Naive thymus-derived CD4-positive, alpha-beta T cell (primary cell): ENCODE results near the gene TLE1. TPM values are rescaled to one million over a fixed set of nuclear protein-coding genes. Genes with fewer than 3 reads are reported as not detected.
"Not testable (repeated sequence)": the region's sequence is repeated elsewhere in the genome, so short reads cannot be mapped to it uniquely, and the experiment has no call there.

Experiments used
- ATAC-seq: fragments of 150-1000 bp; cut with Tn5 transposase; 2 replicates; pipeline ENCODE4 v1.10.0; 2021; ENCODE audit warnings: mild to moderate bottlenecking, moderate library complexity
- CTCF ChIA-PET: fragments of 350-600 bp; sonication (Branson Sonifier 250); formaldehyde crosslinking; loops from one replicate; lab custom pipeline; 2021; ENCODE audit warnings: antibody characterized with exemption; lab: Charles Lee
- POLR2A ChIA-PET: fragments of 350-600 bp; sonication (Branson Sonifier 250); formaldehyde crosslinking; loops from one replicate; lab custom pipeline; 2021; ENCODE audit warnings: antibody characterized with exemption, inconsistent platforms; lab: Charles Lee
- DNase-seq, 9 donors: peaks; one replicate each; pipeline versions ENCODE4 v3.0.0 to v3.0.0-alpha.2; 2020 to 2022; ENCODE audit warnings: mixed read lengths in 1 of 9
- H3K27ac ChIP-seq: one replicate; pipeline ENCODE4 v1.7.0; 2013; ENCODE audit warnings: mild to moderate bottlenecking, low read depth, low read length, moderate library complexity
- H3K27me3 ChIP-seq, 2 donors: one replicate each; pipeline ENCODE4 v1.7.0; 2013; ENCODE audit warnings: low read length in 2 of 2, mild to moderate bottlenecking in 2 of 2, moderate library complexity in 2 of 2; ENCODE audit not compliant: control insufficient read depth in 2 of 2, insufficient read depth in 2 of 2
- H3K36me3 ChIP-seq, 3 experiments: 1 replicate in 2 of 3; 2 replicates in 1 of 3; pipeline ENCODE4 v1.7.0; 2013; ENCODE audit warnings: low read length in 3 of 3, mild to moderate bottlenecking in 3 of 3, moderate library complexity in 1 of 3; ENCODE audit not compliant: insufficient read depth in 3 of 3, control insufficient read depth in 2 of 3
- H3K4me1 ChIP-seq, 2 donors: one replicate each; pipeline ENCODE4 v1.7.0; 2013; ENCODE audit warnings: low read length in 2 of 2, mild to moderate bottlenecking in 2 of 2, moderate library complexity in 1 of 2; ENCODE audit not compliant: control insufficient read depth in 2 of 2, insufficient read depth in 2 of 2
- H3K4me3 ChIP-seq: 2 replicates; pipeline ENCODE4 v1.7.0; 2013; ENCODE audit warnings: mild to moderate bottlenecking, low read length
- H3K9me3 ChIP-seq, 3 experiments: 1 replicate in 2 of 3; 2 replicates in 1 of 3; pipeline ENCODE4 v1.7.0; 2013; ENCODE audit warnings: low read length in 3 of 3; ENCODE audit not compliant: control insufficient read depth in 2 of 3
- H3K27ac Mint-ChIP-seq, 9 donors: one replicate each; pipeline ENCODE4 v1.8.0; 2020 to 2022; ENCODE audit warnings: mixed read lengths in 9 of 9, mild to moderate bottlenecking in 8 of 9, moderate library complexity in 5 of 9, inconsistent platforms in 2 of 9
- H3K27me3 Mint-ChIP-seq, 5 donors: one replicate each; pipeline ENCODE4 v1.8.0; 2021 to 2022; ENCODE audit warnings: mixed read lengths in 5 of 5, mild to moderate bottlenecking in 1 of 5
- H3K36me3 Mint-ChIP-seq, 5 donors: one replicate each; pipeline ENCODE4 v1.8.0; 2020 to 2022; ENCODE audit warnings: mixed read lengths in 5 of 5, mild to moderate bottlenecking in 3 of 5, inconsistent platforms in 1 of 5
- H3K4me1 Mint-ChIP-seq, 7 donors: one replicate each; pipeline ENCODE4 v1.8.0; 2020 to 2022; ENCODE audit warnings: mixed read lengths in 7 of 7, mild to moderate bottlenecking in 3 of 7, inconsistent platforms in 1 of 7
- H3K4me3 Mint-ChIP-seq, 10 donors: one replicate each; pipeline ENCODE4 v1.8.0; 2020 to 2022; ENCODE audit warnings: mild to moderate bottlenecking in 10 of 10, mixed read lengths in 10 of 10, moderate library complexity in 6 of 10, inconsistent platforms in 2 of 10
- H3K9me3 Mint-ChIP-seq, 11 donors: one replicate each; pipeline ENCODE4 v1.8.0; 2020 to 2022; ENCODE audit warnings: mixed read lengths in 11 of 11, mild to moderate bottlenecking in 4 of 11, inconsistent platforms in 1 of 11, moderate library complexity in 1 of 11
- intact Hi-C, 2 donors: fragments of 100-400 bp; cut with micrococcal nuclease; formaldehyde crosslinking; loops; one replicate each; pipeline ENCODE4 v1.15.1; 2023
- polyA plus RNA-seq, 2 donors: library from polyadenylated mRNA; unstranded; fragments of 300-500 nt; fragmentation: Illumina TruSeq; gene quantifications; one replicate each; pipeline ENCODE4 v1.2.3, GENCODE V29; 2021
- total RNA-seq, 6 experiments: library from RNA in 5 of 6; stranded (reverse) in 5 of 6; gene quantifications; 1 replicate in 5 of 6; 2 replicates in 1 of 6; pipeline ENCODE4 v1.2.3 and lab custom pipeline; 2021 to 2026

TLE1 gene
- total and polyA plus RNA-seq, 7 experiments from 2014 or later: 0.46 to 7.1 (median 2.0) TPM; not detected in 1

GRCh38 chr9:81598123-81598497 lies 91.2 kb downstream of the TLE1 start:
- DNase-seq: no peak
- Histone ChIP-seq H3K4me3 (no peak overlapping the region), H3K36me3 (no peaks in the 10 kb centered on the region), H3K27ac (no peak overlapping the region), H3K4me1 (no peaks in the 10 kb centered on the region), H3K27me3 (no peaks in the 10 kb centered on the region), H3K9me3 (no peaks in the 10 kb centered on the region)
- ChIA-PET POLR2A (no interaction called here), CTCF (no interaction called here)
- no peaks in the 10 kb centered on the region for H3K36me3 Mint-ChIP-seq
- peaks cover 0 to 26% (median 7%) of the 10 kb centered on the region in 7 donors for H3K4me1 Mint-ChIP-seq
- H3K27me3 Mint-ChIP-seq: peaks cover 4 to 22% (median 9%) of the 10 kb centered on the region in 5 donors
- H3K27ac Mint-ChIP-seq: no peak overlapping the region
- no peak overlapping the region for H3K4me3 Mint-ChIP-seq
- intact Hi-C loops: no loop called here
- ATAC-seq: no peak
- H3K9me3 Mint-ChIP-seq: peaks cover 0 to 2% (median 0%) of the 10 kb centered on the region in 11 donors

GRCh38 chr9:81597419-81598122 lies 91.8 kb downstream of the TLE1 start:
- peaks cover 0 to 2% (median 0%) of the 10 kb centered on the region in 11 donors for H3K9me3 Mint-ChIP-seq
- H3K27me3 ChIP-seq: no peaks in the 10 kb centered on the region
- ChIA-PET CTCF (no interaction called here), POLR2A (no interaction called here)
- peak; percentile 4 for ATAC-seq
- H3K4me1 ChIP-seq: no peaks in the 10 kb centered on the region
- DNase-seq: no peak
- no peaks in the 10 kb centered on the region for H3K9me3 ChIP-seq
- no peak overlapping the region for H3K27ac ChIP-seq
- no peak overlapping the region for H3K4me3 ChIP-seq
- peak overlapping the region in 3 of 10 donors; percentile 11 to 73 (median 59) for H3K4me3 Mint-ChIP-seq
- intact Hi-C loops: no loop called here
- peak overlapping the region in 1 of 9 donors; percentile 7 for H3K27ac Mint-ChIP-seq
- peaks cover 0 to 26% (median 7%) of the 10 kb centered on the region in 7 donors for H3K4me1 Mint-ChIP-seq
- peaks cover 4 to 22% (median 9%) of the 10 kb centered on the region in 5 donors for H3K27me3 Mint-ChIP-seq
- no peaks in the 10 kb centered on the region for H3K36me3 ChIP-seq
- H3K36me3 Mint-ChIP-seq: no peaks in the 10 kb centered on the region

GRCh38 chr9:81596679-81597418 lies 92.5 kb downstream of the TLE1 start:
- H3K36me3 Mint-ChIP-seq: no peaks in the 10 kb centered on the region
- no peaks in the 10 kb centered on the region for H3K36me3 ChIP-seq
- H3K4me1 Mint-ChIP-seq: peaks cover 0 to 26% (median 7%) of the 10 kb centered on the region in 7 donors
- no peak for DNase-seq
- no peaks in the 10 kb centered on the region for H3K4me1 ChIP-seq
- intact Hi-C loops: no loop called here
- H3K27me3 Mint-ChIP-seq: peaks cover 4 to 22% (median 9%) of the 10 kb centered on the region in 5 donors
- H3K9me3 ChIP-seq: no peaks in the 10 kb centered on the region
- H3K4me3 ChIP-seq: no peak overlapping the region
- CTCF ChIA-PET: no interaction called here
- ATAC-seq: peak; percentile 73
- peak overlapping the region in 4 of 10 donors; percentile 11 to 73 (median 36) for H3K4me3 Mint-ChIP-seq
- POLR2A ChIA-PET: no interaction called here
- no peak overlapping the region for H3K27ac ChIP-seq
- peak overlapping the region in 2 of 9 donors; percentile 7 to 68 for H3K27ac Mint-ChIP-seq
- no peaks in the 10 kb centered on the region for H3K27me3 ChIP-seq
- peaks cover 0 to 2% (median 0%) of the 10 kb centered on the region in 11 donors for H3K9me3 Mint-ChIP-seq

GRCh38 chr9:81595887-81596543 lies 93.3 kb downstream of the TLE1 start:
- no peaks in the 10 kb centered on the region for H3K9me3 ChIP-seq
- peaks cover 4 to 22% (median 9%) of the 10 kb centered on the region in 5 donors for H3K27me3 Mint-ChIP-seq
- no peak for DNase-seq
- POLR2A ChIA-PET: no interaction called here
- H3K36me3 Mint-ChIP-seq: no peaks in the 10 kb centered on the region
- CTCF ChIA-PET: no interaction called here
- peaks cover 0 to 26% (median 7%) of the 10 kb centered on the region in 7 donors for H3K4me1 Mint-ChIP-seq
- H3K4me3 ChIP-seq: no peak overlapping the region
- H3K27ac Mint-ChIP-seq: no peak overlapping the region
- peak overlapping the region in 1 of 10 donors; percentile 9 for H3K4me3 Mint-ChIP-seq
- no peak for ATAC-seq
- no peaks in the 10 kb centered on the region for H3K27me3 ChIP-seq
- H3K9me3 Mint-ChIP-seq: peaks cover 0 to 2% (median 0%) of the 10 kb centered on the region in 11 donors
- intact Hi-C loops: no loop called here
- no peak overlapping the region for H3K27ac ChIP-seq
- H3K36me3 ChIP-seq: no peaks in the 10 kb centered on the region
- no peaks in the 10 kb centered on the region for H3K4me1 ChIP-seq

- H3K4me1 ChIP-seq, CTCF ChIA-PET, intact Hi-C loops, H3K4me3 ChIP-seq, H3K36me3 ChIP-seq, H3K36me3 Mint-ChIP-seq, H3K27ac Mint-ChIP-seq, ATAC-seq, POLR2A ChIA-PET, DNase-seq, H3K27me3 ChIP-seq, H3K27ac ChIP-seq, H3K9me3 Mint-ChIP-seq, H3K9me3 ChIP-seq, H3K4me3 Mint-ChIP-seq: not testable (repeated sequence)
- Mint-ChIP-seq H3K27me3 (peaks cover 4 to 22% (median 9%) of the 10 kb centered on the region in 5 donors), H3K4me1 (peaks cover 0 to 26% (median 7%) of the 10 kb centered on the region in 7 donors)
Measured at GRCh38 chr9:81595293-81595692, 94.1 kb downstream of the TLE1 start.

- no peak for DNase-seq
- CTCF ChIA-PET: no interaction called here
- POLR2A ChIA-PET: interaction anchor here (0.6 kb wide), 1 partner anchor 568 kb away, joined by 5 read pairs; no protein-coding TSS in a partner anchor
- Histone ChIP-seq H3K27me3 (no peaks in the 10 kb centered on the region), H3K27ac (no peak overlapping the region), H3K36me3 (no peaks in the 10 kb centered on the region), H3K4me3 (no peak overlapping the region), H3K4me1 (no peaks in the 10 kb centered on the region), H3K9me3 (no peaks in the 10 kb centered on the region)
- no peaks in the 10 kb centered on the region for H3K36me3 Mint-ChIP-seq
- ATAC-seq: no peak
- H3K27me3 Mint-ChIP-seq: peaks cover 4 to 22% (median 9%) of the 10 kb centered on the region in 5 donors
- intact Hi-C loops: no loop called here
- peaks cover 0 to 26% (median 7%) of the 10 kb centered on the region in 7 donors for H3K4me1 Mint-ChIP-seq
- H3K9me3 Mint-ChIP-seq: peaks cover 0 to 2% (median 0%) of the 10 kb centered on the region in 11 donors
- H3K4me3 Mint-ChIP-seq: no peak overlapping the region
- H3K27ac Mint-ChIP-seq: no peak overlapping the region
Measured at GRCh38 chr9:81594415-81594814, 94.9 kb downstream of the TLE1 start.
